Endothelial cell of umbilical vein (primary cell): ENCODE results near the gene SFRP2. TPM values are rescaled to one million over a fixed set of nuclear protein-coding genes. Genes with fewer than 3 reads are reported as not detected.

Experiments
- BruUV-seq: library from RNA; stranded (reverse); fragments of 400-500 nt; replicated peaks from 2 replicates; lab custom pipeline; 2021; lab: Mats Ljungman, UMichigan
- CTCF ChIA-PET: fragments of 300-600, 350-600 bp; sonication (Branson Sonifier 250); formaldehyde crosslinking; loops from one replicate; lab custom pipeline; 2021; ENCODE audit warnings: antibody characterized with exemption, inconsistent platforms; lab: Charles Lee
- POLR2A ChIA-PET: fragments of 300-600, 350-600 bp; sonication (Branson Sonifier 250); formaldehyde crosslinking; loops from one replicate; lab custom pipeline; 2021; ENCODE audit warnings: antibody characterized with exemption, inconsistent platforms; lab: Charles Lee
- DNase-seq: peaks from one replicate; pipeline ENCODE4 v3.0.0-alpha.2; 2011; ENCODE audit warnings: low read depth, low spot score
- FAIRE-seq: peaks from 2 replicates; lab custom pipeline; 2011; peaks lifted over from hg19 to GRCh38; lab: Jason Lieb, UNC
- H2AFZ ChIP-seq: 2 replicates; pipeline ENCODE4 v1.6.0; 2012; ENCODE audit warnings: low read depth, low read length, control low read depth, inconsistent platforms
- H3K27ac ChIP-seq: 2 replicates; pipeline ENCODE4 v1.5.1; 2011; ENCODE audit warnings: low read depth, mild to moderate bottlenecking, control low read depth, low read length, moderate library complexity; ENCODE audit not compliant: insufficient read depth
- H3K27me3 ChIP-seq, 2 experiments: 2 replicates each; pipeline versions ENCODE4 v1.6.0 to v1.6.1; 2011; ENCODE audit warnings: low read length in 2 of 2, mixed read lengths in 1 of 2; ENCODE audit not compliant: control insufficient read depth in 2 of 2, insufficient read depth in 2 of 2
- H3K36me3 ChIP-seq, 2 experiments: 2 replicates in 1 of 2; 3 replicates in 1 of 2; pipeline ENCODE4 v1.5.1; 2011; ENCODE audit warnings: low read length in 2 of 2, mild to moderate bottlenecking in 1 of 2, moderate library complexity in 1 of 2; ENCODE audit not compliant: control insufficient read depth in 2 of 2, insufficient read depth in 2 of 2; ENCODE audit errors: extremely low read depth in 1 of 2
- H3K4me1 ChIP-seq: 3 replicates; pipeline ENCODE4 v1.5.1; 2011; ENCODE audit warnings: mild to moderate bottlenecking, low read length; ENCODE audit not compliant: control insufficient read depth, insufficient read depth; ENCODE audit errors: extremely low read depth
- H3K4me2 ChIP-seq: 2 replicates; pipeline ENCODE4 v1.6.1; 2011; ENCODE audit warnings: low read length, control low read depth, mixed read lengths; ENCODE audit not compliant: insufficient read depth
- H3K4me3 ChIP-seq, 3 experiments: fragments of 200-600 bp in 1 of 3; sonication (generic), shearing (Covaris generic) in 1 of 3; replicated peaks in 1 of 3; 2 replicates each; pipeline ENCODE4 v1.5.1; 2011 to 2016; ENCODE audit warnings: control low read depth in 3 of 3, low read length in 3 of 3, mild to moderate bottlenecking in 2 of 3, inconsistent platforms in 1 of 3, low read depth in 1 of 3, moderate library complexity in 1 of 3; ENCODE audit not compliant: insufficient read depth in 1 of 3
- H3K79me2 ChIP-seq: 2 replicates; pipeline ENCODE4 v1.6.0; 2012; ENCODE audit warnings: low read length, inconsistent platforms; ENCODE audit not compliant: control insufficient read depth, insufficient read depth
- H3K9ac ChIP-seq: replicated peaks from 2 replicates; pipeline ENCODE3; 2011; ENCODE audit warnings: low read length, control low read depth; ENCODE audit not compliant: insufficient read depth; ENCODE audit errors: extremely low read depth
- H3K9me1 ChIP-seq: replicated peaks from 3 replicates; pipeline ENCODE4 v1.6.0; 2011; ENCODE audit warnings: mild to moderate bottlenecking, low read length; ENCODE audit not compliant: control insufficient read depth, insufficient read depth; ENCODE audit errors: extremely low read depth
- H3K9me3 ChIP-seq: replicated peaks from 2 replicates; pipeline ENCODE4 v1.5.1; 2012; ENCODE audit warnings: low read length, inconsistent platforms; ENCODE audit not compliant: control insufficient read depth, insufficient read depth
- H4K20me1 ChIP-seq: replicated peaks from 2 replicates; pipeline ENCODE3; 2011; ENCODE audit warnings: mild to moderate bottlenecking, low read length; ENCODE audit not compliant: control insufficient read depth, insufficient read depth; ENCODE audit errors: extremely low read depth
- CTCF ChIP-seq, 2 donors: IDR thresholded peaks; 1 replicate in 1 of 2; 2 replicates in 1 of 2; pipeline ENCODE4 v1.5.1; 2011; ENCODE audit warnings: low read length in 2 of 2, mild to moderate bottlenecking in 2 of 2, moderate library complexity in 2 of 2, control low read depth in 1 of 2, inconsistent platforms in 1 of 2, low read depth in 1 of 2; ENCODE audit not compliant: insufficient read depth in 1 of 2; ENCODE audit errors: extremely low read depth in 1 of 2
- EZH2 ChIP-seq: IDR thresholded peaks from 2 replicates; pipeline ENCODE4 v1.6.1; 2012; ENCODE audit warnings: borderline replicate concordance, low read depth, mild to moderate bottlenecking, moderate library complexity, low read length, inconsistent platforms; ENCODE audit not compliant: severe bottlenecking
- FOS ChIP-seq: IDR thresholded peaks from 2 replicates; pipeline ENCODE4 v1.6.1; 2011; ENCODE audit warnings: mild to moderate bottlenecking, low read length, moderate library complexity, borderline replicate concordance; ENCODE audit not compliant: insufficient read depth
- GATA2 ChIP-seq: IDR thresholded peaks from 2 replicates; pipeline ENCODE4 v1.7.0; 2011; ENCODE audit warnings: low read depth, mild to moderate bottlenecking, moderate library complexity, mixed read lengths, low read length; ENCODE audit not compliant: insufficient read length, insufficient read depth
- JUN ChIP-seq: IDR thresholded peaks from 2 replicates; pipeline ENCODE4 v1.6.1; 2011; ENCODE audit warnings: borderline replicate concordance, low read depth; ENCODE audit not compliant: insufficient read length, insufficient read depth
- MAX ChIP-seq: IDR thresholded peaks from 2 replicates; pipeline ENCODE4 v1.6.1; 2011; ENCODE audit not compliant: insufficient read depth, insufficient read length
- MYC ChIP-seq: IDR thresholded peaks from one replicate; pipeline ENCODE4 v1.6.1; 2011; ENCODE audit warnings: mild to moderate bottlenecking, low read depth, low read length
- POLR2A ChIP-seq: IDR thresholded peaks from 2 replicates; pipeline ENCODE4 v1.6.1; 2012; ENCODE audit warnings: low read depth, mild to moderate bottlenecking, control low read depth, low read length
- POLR2AphosphoS5 ChIP-seq: IDR thresholded peaks from 2 replicates; pipeline ENCODE4 v1.6.1; 2012; ENCODE audit warnings: low read depth, mild to moderate bottlenecking, control low read depth, low read length, moderate library complexity; ENCODE audit not compliant: insufficient read depth
- dilution Hi-C: fragments of 300-500 bp; cut with MboI; formaldehyde crosslinking; loops from one replicate; pipeline ENCODE4 v1.15.0; 2019; ENCODE audit warnings: low sequenced_read_pairs; ENCODE audit not compliant: extremely low pct_ligation_motif_present
- intact Hi-C: fragments of 100-400 bp; cut with micrococcal nuclease; formaldehyde crosslinking; loops from one replicate; pipeline ENCODE4 v1.10.0; 2022
- polyA plus RNA-seq, 4 experiments: library from polyadenylated mRNA; depleted of rRNA in 3 of 4; stranded (reverse) in 3 of 4; unstranded in 1 of 4; fragments of >200 nt; gene quantifications; 2 replicates each; pipeline versions ENCODE4 v1.2.1 to v1.2.3, GENCODE V29; 2011 to 2012; ENCODE audit warnings: missing spikeins in 1 of 4
- total RNA-seq: library from RNA; stranded (reverse); gene quantifications from 2 replicates; pipeline ENCODE4 v1.2.3, GENCODE V29; 2021

SFRP2 gene
- total and polyA plus RNA-seq, 2 donors (not counting 3 experiments of a cell fraction or from before 2014, with no cell fraction given): 0.04 TPM; not detected in 1

- Histone ChIP-seq H3K9me3 (no peaks in the 10 kb centered on the region), H3K4me3 (no peak overlapping the region), H3K36me3 (no peaks in the 10 kb centered on the region), H3K4me1 (no peaks in the 10 kb centered on the region), H3K79me2 (no peaks in the 10 kb centered on the region), H3K27ac (no peak overlapping the region), H3K4me2 (no peak overlapping the region), H2AFZ (peak overlapping the region; percentile 13), H3K9me1 (no peaks in the 10 kb centered on the region), H3K9ac (no peak overlapping the region), H3K27me3 (peaks cover 31% of the 10 kb centered on the region in 2 experiments), H4K20me1 (no peaks in the 10 kb centered on the region)
- POLR2A ChIA-PET: no interaction called here
- no peak for FAIRE-seq
- CTCF ChIA-PET: interaction anchor here (0.9 kb wide), 1 partner anchor 9 kb away, joined by 5 read pairs; no protein-coding TSS in a partner anchor
- TF ChIP-seq MAX: no peak
- no peak for TF ChIP-seq FOS
- intact Hi-C loops (no loop called here), dilution Hi-C loops (no loop called here)
- BruUV-seq: no TSS peak
- DNase-seq: no peak
These were observed 30.0 kb downstream of the SFRP2 start for GRCh38 chr4:153758688-153759406.

GRCh38 chr4:153758136-153758535, 30.7 kb downstream of the SFRP2 start:
- Histone ChIP-seq H2AFZ (no peak overlapping the region), H3K36me3 (no peaks in the 10 kb centered on the region), H3K4me3 (no peak overlapping the region), H3K9ac (no peak overlapping the region), H3K27me3 (peaks cover 31% of the 10 kb centered on the region in 2 experiments), H3K9me1 (no peaks in the 10 kb centered on the region), H3K79me2 (no peaks in the 10 kb centered on the region), H3K4me1 (no peaks in the 10 kb centered on the region), H3K4me2 (no peak overlapping the region), H3K27ac (no peak overlapping the region), H4K20me1 (no peaks in the 10 kb centered on the region), H3K9me3 (no peaks in the 10 kb centered on the region)
- dilution Hi-C loops (no loop called here), intact Hi-C loops (no loop called here)
- FAIRE-seq (no peak), DNase-seq (no peak)
- TF ChIP-seq FOS (no peak), POLR2AphosphoS5 (no peak), POLR2A (no peak), JUN (no peak), EZH2 (no peak), CTCF (IDR thresholded peaks at IDR 0.05; ENCODE audit: extremely low read depth in 1 of 2, insufficient read depth in 1 of 2, low read depth in 1 of 2, low read length in 2 of 2) (no peak), MAX (no peak), MYC (no peak), GATA2 (no peak)
- POLR2A ChIA-PET: no interaction called here
- CTCF ChIA-PET: no interaction called here
- BruUV-seq: no TSS peak
